ENCODE results near the gene MCC.

MCC gene

DNA sequence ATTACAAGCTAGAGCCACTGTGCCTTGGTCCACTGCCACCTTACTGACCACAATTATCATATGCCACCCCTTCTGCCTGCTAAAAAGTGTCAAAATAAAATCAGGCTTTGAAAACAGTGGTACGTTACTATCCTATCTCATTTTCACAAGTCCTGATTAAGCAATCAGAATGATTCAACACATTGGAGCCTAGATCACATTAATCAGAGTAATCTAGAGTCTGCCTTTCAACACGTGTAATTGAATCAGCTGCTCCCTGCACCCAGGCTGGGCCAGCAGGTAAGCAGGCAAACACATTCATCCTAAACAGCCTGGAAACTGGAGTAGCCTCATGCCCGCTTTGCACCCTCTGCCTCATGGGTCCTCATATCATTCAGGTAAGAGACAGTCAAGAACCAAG lies 325.5 kb downstream of the MCC start:
- H3K27ac ChIP-seq (replicated peaks): no peak overlapping the region
- no peak overlapping the region for H3K4me3 ChIP-seq (replicated peaks; ENCODE audit: insufficient read depth, low read length)
- TF ChIP-seq POLR2AphosphoS5 (IDR thresholded peaks at IDR 0.05; ENCODE audit: low read depth) (no peak), REST (IDR thresholded peaks at IDR 0.05; ENCODE audit: insufficient replicate concordance, low read depth) (no peak), SPI1 (IDR thresholded peaks at IDR 0.05; ENCODE audit: borderline replicate concordance, low read depth) (no peak), GABPA (IDR thresholded peaks at IDR 0.05; ENCODE audit: low read depth) (no peak)
- TF ChIP-seq, protein P1, sequence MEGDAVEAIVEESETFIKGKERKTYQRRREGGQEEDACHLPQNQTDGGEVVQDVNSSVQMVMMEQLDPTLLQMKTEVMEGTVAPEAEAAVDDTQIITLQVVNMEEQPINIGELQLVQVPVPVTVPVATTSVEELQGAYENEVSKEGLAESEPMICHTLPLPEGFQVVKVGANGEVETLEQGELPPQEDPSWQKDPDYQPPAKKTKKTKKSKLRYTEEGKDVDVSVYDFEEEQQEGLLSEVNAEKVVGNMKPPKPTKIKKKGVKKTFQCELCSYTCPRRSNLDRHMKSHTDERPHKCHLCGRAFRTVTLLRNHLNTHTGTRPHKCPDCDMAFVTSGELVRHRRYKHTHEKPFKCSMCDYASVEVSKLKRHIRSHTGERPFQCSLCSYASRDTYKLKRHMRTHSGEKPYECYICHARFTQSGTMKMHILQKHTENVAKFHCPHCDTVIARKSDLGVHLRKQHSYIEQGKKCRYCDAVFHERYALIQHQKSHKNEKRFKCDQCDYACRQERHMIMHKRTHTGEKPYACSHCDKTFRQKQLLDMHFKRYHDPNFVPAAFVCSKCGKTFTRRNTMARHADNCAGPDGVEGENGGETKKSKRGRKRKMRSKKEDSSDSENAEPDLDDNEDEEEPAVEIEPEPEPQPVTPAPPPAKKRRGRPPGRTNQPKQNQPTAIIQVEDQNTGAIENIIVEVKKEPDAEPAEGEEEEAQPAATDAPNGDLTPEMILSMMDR (IDR thresholded peaks at IDR 0.05; ENCODE audit: insufficient read depth, low read length): no peak
- no peak for DNase-seq (ENCODE audit: low read depth in 1 of 2, low spot score in 1 of 2)
- H3K27me3 ChIP-seq (ENCODE audit: insufficient read depth, poor library complexity, severe bottlenecking): no peaks in the 10 kb centered on the region

DNA sequence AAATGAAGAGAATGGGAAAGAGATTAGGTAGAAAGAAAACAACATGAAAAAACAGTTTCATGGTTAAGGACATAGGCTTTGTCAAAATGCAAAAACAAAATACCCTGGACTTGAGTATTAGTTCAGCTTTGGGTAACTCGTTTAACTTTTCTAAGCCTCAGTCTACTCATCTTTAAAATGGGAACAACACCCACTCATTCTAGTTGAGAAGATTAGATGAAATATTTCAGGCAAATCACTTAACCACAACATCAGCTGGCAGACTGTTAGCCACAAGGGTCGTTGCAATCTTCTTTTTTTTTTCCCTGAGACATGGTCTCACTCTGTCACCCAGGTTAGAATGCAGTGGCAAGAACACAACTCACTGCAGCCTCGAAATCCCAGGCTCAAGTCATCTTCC lies 326.0 kb downstream of the MCC start:
- no peak for DNase-seq (ENCODE audit: low read depth in 1 of 2, low spot score in 1 of 2)
- Histone ChIP-seq H3K4me3 (replicated peaks; ENCODE audit: insufficient read depth, low read length) (no peak overlapping the region), H3K27me3 (ENCODE audit: insufficient read depth, poor library complexity, severe bottlenecking) (no peaks in the 10 kb centered on the region), H3K27ac (replicated peaks) (no peak overlapping the region)
- TF ChIP-seq SPI1 (IDR thresholded peaks at IDR 0.05; ENCODE audit: borderline replicate concordance, low read depth): no peak
- no peak for TF ChIP-seq POLR2AphosphoS5 (IDR thresholded peaks at IDR 0.05; ENCODE audit: low read depth)
- no peak for TF ChIP-seq REST (IDR thresholded peaks at IDR 0.05; ENCODE audit: insufficient replicate concordance, low read depth)
- TF ChIP-seq, protein P1 (IDR thresholded peaks at IDR 0.05; ENCODE audit: insufficient read depth, low read length): no peak
- TF ChIP-seq GABPA (IDR thresholded peaks at IDR 0.05; ENCODE audit: low read depth): no peak

- TF ChIP-seq GABPA (IDR thresholded peaks at IDR 0.05; ENCODE audit: low read depth): no peak
- no peak for TF ChIP-seq POLR2AphosphoS5 (IDR thresholded peaks at IDR 0.05; ENCODE audit: low read depth)
- TF ChIP-seq SPI1 (IDR thresholded peaks at IDR 0.05; ENCODE audit: borderline replicate concordance, low read depth): no peak
- no peak for TF ChIP-seq REST (IDR thresholded peaks at IDR 0.05; ENCODE audit: insufficient replicate concordance, low read depth)
- TF ChIP-seq, protein P1 (IDR thresholded peaks at IDR 0.05; ENCODE audit: insufficient read depth, low read length): no peak
- no peak for DNase-seq (ENCODE audit: low read depth in 1 of 2, low spot score in 1 of 2)
- Histone ChIP-seq H3K27ac (replicated peaks) (no peak overlapping the region), H3K27me3 (ENCODE audit: insufficient read depth, poor library complexity, severe bottlenecking) (no peaks in the 10 kb centered on the region), H3K4me3 (replicated peaks; ENCODE audit: insufficient read depth, low read length) (no peak overlapping the region)
Measured at GRCh38 chr5:113161806-113162205, 326.4 kb downstream of the MCC start.
